HG02678 (cell line): ENCODE results near the gene NBPF1.
"Not testable (repeated sequence)": the region's sequence is repeated elsewhere in the genome, so short reads cannot be mapped to it uniquely, and the experiment has no call there.

Experiments used
- ATAC-seq: cut with Tn5 transposase; IDR thresholded peaks from one replicate; pipeline ENCODE4 v1.9.1; 2021; ENCODE audit warnings: mild to moderate bottlenecking, moderate library complexity; ENCODE audit not compliant: unreplicated experiment

Gene NBPF1

GRCh38 chr1:16613185-16614147, at the start of gene NBPF1:
Gene NBPF1 (minus strand): TSS chr1:16613564.
- peak; percentile 92 for ATAC-seq

- not testable (repeated sequence) for ATAC-seq
Observed at GRCh38 chr1:16658234-16658633, 44.9 kb upstream of the NBPF1 start.

GRCh38 chr1:16656981-16657683, 43.8 kb upstream of the NBPF1 start:
- ATAC-seq, result not testable (repeated sequence)

- ATAC-seq, result not testable (repeated sequence)
Observed at GRCh38 chr1:16656574-16656973, 43.2 kb upstream of the NBPF1 start.

GRCh38 chr1:16651560-16651959, 38.2 kb upstream of the NBPF1 start:
- not testable (repeated sequence) for ATAC-seq

GRCh38 chr1:16649960-16650359, 36.6 kb upstream of the NBPF1 start:
- ATAC-seq, result not testable (repeated sequence)

GRCh38 chr1:16649390-16649789, 36.0 kb upstream of the NBPF1 start:
- ATAC-seq, result not testable (repeated sequence)

GRCh38 chr1:16648756-16649155, 35.4 kb upstream of the NBPF1 start:
- not testable (repeated sequence) for ATAC-seq

GRCh38 chr1:16648250-16648649, 34.9 kb upstream of the NBPF1 start:
- ATAC-seq, result not testable (repeated sequence)

- not testable (repeated sequence) for ATAC-seq
Observed at GRCh38 chr1:16647179-16648176, 34.1 kb upstream of the NBPF1 start.

GRCh38 chr1:16646716-16647115, 33.4 kb upstream of the NBPF1 start:
- ATAC-seq, result not testable (repeated sequence)

GRCh38 chr1:16646061-16646664, 32.8 kb upstream of the NBPF1 start:
- ATAC-seq, result not testable (repeated sequence)

GRCh38 chr1:16645271-16646060, 32.1 kb upstream of the NBPF1 start:
- ATAC-seq, result not testable (repeated sequence)

GRCh38 chr1:16644482-16645270, 31.3 kb upstream of the NBPF1 start:
- peak; percentile 78 for ATAC-seq

GRCh38 chr1:16644193-16644481, 30.8 kb upstream of the NBPF1 start:
- no peak for ATAC-seq

GRCh38 chr1:16643476-16644192, 30.3 kb upstream of the NBPF1 start:
- ATAC-seq, result not testable (repeated sequence)

- ATAC-seq, result not testable (repeated sequence)
Observed at GRCh38 chr1:16643001-16643411, 29.6 kb upstream of the NBPF1 start.
